ENCODE measurements around the gene CHPF.

Gene CHPF

GRCh38 chr2:219562049-219563020 is 18.7 kb upstream of the CHPF start:
- in situ Hi-C loops (cut with HindIII; ENCODE audit: low pct_unique_long_range_greater_than_20kb, low sequenced_read_pairs), result no loop called here
- TF ChIP-seq JUND (IDR thresholded peaks at IDR 0.05; ENCODE audit: low read depth), result no peak
- no peak for DNase-seq (ENCODE audit: low read depth in 1 of 2, low spot score in 1 of 2)

GRCh38 chr2:219561179-219562048 is 17.8 kb upstream of the CHPF start:
- DNase-seq (ENCODE audit: low read depth in 1 of 2, low spot score in 1 of 2), result no peak
- TF ChIP-seq JUND (IDR thresholded peaks at IDR 0.05; ENCODE audit: low read depth), result no peak
- in situ Hi-C loops (cut with HindIII; ENCODE audit: low pct_unique_long_range_greater_than_20kb, low sequenced_read_pairs), result no loop called here

GRCh38 chr2:219560893-219561178 is 17.2 kb upstream of the CHPF start:
- TF ChIP-seq JUND (IDR thresholded peaks at IDR 0.05; ENCODE audit: low read depth), result no peak
- DNase-seq (ENCODE audit: low read depth in 1 of 2, low spot score in 1 of 2), result no peak
- in situ Hi-C loops (cut with HindIII; ENCODE audit: low pct_unique_long_range_greater_than_20kb, low sequenced_read_pairs), result no loop called here

GRCh38 chr2:219560037-219560892 is 16.7 kb upstream of the CHPF start:
- TF ChIP-seq JUND (IDR thresholded peaks at IDR 0.05; ENCODE audit: low read depth), result no peak
- in situ Hi-C loops (cut with HindIII; ENCODE audit: low pct_unique_long_range_greater_than_20kb, low sequenced_read_pairs), result no loop called here
- DNase-seq (ENCODE audit: low read depth in 1 of 2, low spot score in 1 of 2), result no peak

GRCh38 chr2:219559156-219559915 is 15.7 kb upstream of the CHPF start:
- no peak for DNase-seq (ENCODE audit: low read depth in 1 of 2, low spot score in 1 of 2)
- in situ Hi-C loops (cut with HindIII; ENCODE audit: low pct_unique_long_range_greater_than_20kb, low sequenced_read_pairs), result no loop called here
- no peak for TF ChIP-seq JUND (IDR thresholded peaks at IDR 0.05; ENCODE audit: low read depth)

- no peak for DNase-seq (ENCODE audit: low read depth in 1 of 2, low spot score in 1 of 2)
- no peak for TF ChIP-seq JUND (IDR thresholded peaks at IDR 0.05; ENCODE audit: low read depth)
- in situ Hi-C loops (cut with HindIII; ENCODE audit: low pct_unique_long_range_greater_than_20kb, low sequenced_read_pairs), result no loop called here
Measured at GRCh38 chr2:219557791-219558785, 14.5 kb upstream of the CHPF start.

GRCh38 chr2:219557320-219557719 is 13.7 kb upstream of the CHPF start:
- DNase-seq (ENCODE audit: low read depth in 1 of 2, low spot score in 1 of 2), result no peak
- in situ Hi-C loops (cut with HindIII; ENCODE audit: low pct_unique_long_range_greater_than_20kb, low sequenced_read_pairs), result no loop called here
- TF ChIP-seq JUND (IDR thresholded peaks at IDR 0.05; ENCODE audit: low read depth), result no peak

GRCh38 chr2:219556413-219556812 is 12.8 kb upstream of the CHPF start:
- in situ Hi-C loops (cut with HindIII; ENCODE audit: low pct_unique_long_range_greater_than_20kb, low sequenced_read_pairs), result no loop called here
- no peak for TF ChIP-seq JUND (IDR thresholded peaks at IDR 0.05; ENCODE audit: low read depth)
- no peak for DNase-seq (ENCODE audit: low read depth in 1 of 2, low spot score in 1 of 2)

GRCh38 chr2:219555956-219556355 is 12.3 kb upstream of the CHPF start:
- in situ Hi-C loops (cut with HindIII; ENCODE audit: low pct_unique_long_range_greater_than_20kb, low sequenced_read_pairs), result no loop called here
- DNase-seq (ENCODE audit: low read depth in 1 of 2, low spot score in 1 of 2), result no peak
- no peak for TF ChIP-seq JUND (IDR thresholded peaks at IDR 0.05; ENCODE audit: low read depth)

GRCh38 chr2:219554350-219554749 is 10.7 kb upstream of the CHPF start:
- TF ChIP-seq JUND (IDR thresholded peaks at IDR 0.05; ENCODE audit: low read depth), result no peak
- no peak for DNase-seq (ENCODE audit: low read depth in 1 of 2, low spot score in 1 of 2)
- in situ Hi-C loops (cut with HindIII; ENCODE audit: low pct_unique_long_range_greater_than_20kb, low sequenced_read_pairs), result no loop called here
